AG08395 (cell line): ENCODE data around the gene LSM14B.
"Not testable (repeated sequence)": the region's sequence is repeated elsewhere in the genome, so short reads cannot be mapped to it uniquely, and the experiment has no call there.

Experiments
- DNase-seq: peaks from one replicate; pipeline ENCODE4 v3.0.0; 2012; ENCODE audit warnings: mixed read lengths, low spot score

The LSM14B gene

GRCh38 chr20:62114894-62115293 is 7.4 kb upstream of the LSM14B start:
- no peak for DNase-seq

- DNase-seq = not testable (repeated sequence)
Measured at GRCh38 chr20:62115800-62116407, 6.4 kb upstream of the LSM14B start.

- no peak for DNase-seq
Measured at GRCh38 chr20:62116558-62117361, 5.5 kb upstream of the LSM14B start.

GRCh38 chr20:62117362-62117646 is 5.0 kb upstream of the LSM14B start:
- DNase-seq = no peak

- DNase-seq = no peak
Measured at GRCh38 chr20:62117658-62118057, 4.6 kb upstream of the LSM14B start.

- no peak for DNase-seq
Measured at GRCh38 chr20:62118113-62119043, 3.9 kb upstream of the LSM14B start.

GRCh38 chr20:62119115-62119514 is 3.2 kb upstream of the LSM14B start:
- DNase-seq = no peak

GRCh38 chr20:62119591-62120364 is 2.5 kb upstream of the LSM14B start:
- no peak for DNase-seq

GRCh38 chr20:62120365-62120762 is 1.9 kb upstream of the LSM14B start:
- no peak for DNase-seq

- DNase-seq = peak; percentile 45
Measured at GRCh38 chr20:62120990-62121775, 1.1 kb upstream of the LSM14B start.

- DNase-seq = peak; percentile 39
Measured at GRCh38 chr20:62122654-62123449, 577 bp downstream of the LSM14B start.

GRCh38 chr20:62123450-62124118 is 1.3 kb downstream of the LSM14B start:
- DNase-seq = no peak

- no peak for DNase-seq
Measured at GRCh38 chr20:62126141-62126540, 3.9 kb downstream of the LSM14B start.

- DNase-seq = no peak
Measured at GRCh38 chr20:62127799-62128198, 5.5 kb downstream of the LSM14B start.

- no peak for DNase-seq
Measured at GRCh38 chr20:62128502-62128901, 6.2 kb downstream of the LSM14B start.

GRCh38 chr20:62129731-62130531 is 7.7 kb downstream of the LSM14B start:
- DNase-seq = no peak

GRCh38 chr20:62131560-62132320 is 9.5 kb downstream of the LSM14B start:
- no peak for DNase-seq

- no peak for DNase-seq
Measured at GRCh38 chr20:62132421-62132820, 10.1 kb downstream of the LSM14B start.
